ENCODE results near the gene TP53I13. TPM values are rescaled to one million over a fixed set of nuclear protein-coding genes. Genes with fewer than 3 reads are reported as not detected.
A peak's percentile ranks its signal among the peaks of the same experiment; 100 is the strongest.

Gene TP53I13
- total and polyA plus RNA-seq, 10 of the 15 experiments (the other 5 are each of a cell fraction or from before 2014, with no cell fraction given): 0.31 to 45.1 (median 19.5) TPM; not detected in 1

DNA sequence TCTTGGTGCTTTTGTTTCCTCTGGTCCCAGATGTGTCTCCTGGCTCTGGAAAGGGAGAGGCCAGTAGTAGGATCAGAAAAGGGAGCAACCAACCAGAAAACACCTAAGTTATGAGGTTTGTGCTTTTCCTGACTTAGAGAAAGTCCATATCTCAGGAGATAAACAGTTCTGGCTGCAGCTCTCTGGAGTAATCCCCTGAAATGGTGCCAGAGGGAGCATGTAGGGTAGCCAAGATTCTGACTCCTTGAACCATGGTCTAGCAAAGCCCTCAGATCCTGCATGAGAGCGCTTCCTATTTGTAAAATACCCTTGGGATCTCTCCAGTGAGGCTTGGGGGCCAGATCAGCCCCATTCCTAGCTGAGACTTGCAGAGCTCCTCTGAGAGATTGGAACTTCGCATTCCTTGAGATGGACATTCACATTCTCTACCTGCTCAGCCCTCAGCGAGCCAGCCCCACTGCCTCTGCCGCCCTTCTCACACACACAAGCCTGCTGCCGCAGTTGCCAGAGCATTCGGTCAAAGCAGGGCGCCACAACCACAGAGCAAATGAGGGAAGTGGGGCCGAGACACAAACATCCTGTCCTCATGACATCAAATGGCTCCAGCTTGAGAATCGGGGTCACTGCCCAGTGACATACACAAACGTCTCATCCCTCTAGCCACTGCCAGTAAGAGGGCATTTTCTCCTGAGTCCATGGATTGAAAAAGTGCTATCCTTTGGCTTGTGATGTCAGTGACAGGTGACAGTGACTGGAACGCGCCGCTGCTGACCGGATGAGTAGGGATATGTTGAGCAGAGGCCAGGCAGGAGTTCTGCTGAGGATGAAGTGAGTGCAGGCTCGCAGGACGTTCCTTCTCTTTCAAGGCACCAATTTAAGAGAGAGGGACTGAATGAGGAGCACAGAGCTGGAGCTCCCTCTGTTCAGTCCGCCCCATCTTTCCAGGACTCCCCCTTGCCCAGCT lies 6.7 kb upstream of the TP53I13 start:
- H3K4me1 ChIP-seq (ENCODE audit: control insufficient read depth, insufficient read depth, low read length): peaks cover 42% of the 10 kb centered on the region
- TF ChIP-seq SIN3A (IDR thresholded peaks at IDR 0.05; ENCODE audit: low read depth, low read length): no peak
- TF ChIP-seq NFXL1 (IDR thresholded peaks at IDR 0.05; ENCODE audit: borderline replicate concordance): no peak
- TF ChIP-seq KLF5 (IDR thresholded peaks at IDR 0.05; ENCODE audit: partially characterized antibody): no peak
- TF ChIP-seq RUNX3 (IDR thresholded peaks at IDR 0.05; ENCODE audit: low read length): 0 out of 2 replicates have a peak, but pooled peaks have one; percentile 21
- no peak for TF ChIP-seq RAD21 (IDR thresholded peaks at IDR 0.05; ENCODE audit: insufficient read depth, low read depth, low read length)
- no peak for TF ChIP-seq ZSCAN29 (IDR thresholded peaks at IDR 0.05)
- no peak for TF ChIP-seq REST (IDR thresholded peaks at IDR 0.05; ENCODE audit: low read depth, low read length)
- no peak for TF ChIP-seq PML (IDR thresholded peaks at IDR 0.05; ENCODE audit: low read length)
- peak; percentile 45; the same call in 1 of the 2 replicates for TF ChIP-seq CREB1 (IDR thresholded peaks at IDR 0.05; ENCODE audit: low read depth)
- no peak for TF ChIP-seq TCF7 (IDR thresholded peaks at IDR 0.05; ENCODE audit: borderline replicate concordance)
- TF ChIP-seq BRCA1 (IDR thresholded peaks at IDR 0.05; ENCODE audit: low read depth, low read length): no peak
- no peak for TF ChIP-seq ZNF592 (IDR thresholded peaks at IDR 0.05)
- no peak for TF ChIP-seq NR2C1 (IDR thresholded peaks at IDR 0.05)
- peak; percentile 46; the same call in 1 of the 2 replicates for TF ChIP-seq SPI1 (IDR thresholded peaks at IDR 0.05; ENCODE audit: borderline replicate concordance, insufficient read depth, low read depth, low read length)
- no peak for TF ChIP-seq ZNF622 (IDR thresholded peaks at IDR 0.05)
- TF ChIP-seq RBBP5 (conservative IDR thresholded peaks at IDR 0.05): no peak
- no peak for TF ChIP-seq POLR2A (IDR thresholded peaks at IDR 0.05; ENCODE audit: low read depth, low read length)
- intact Hi-C loops (cut with micrococcal nuclease; ENCODE audit: unreplicated experiment): no loop called here
- H3K9me3 ChIP-seq (replicated peaks; ENCODE audit: control insufficient read depth, insufficient read depth, low read length): no peaks in the 10 kb centered on the region
- ChIA-PET POLR2A (no interaction called here), RAD21 (ENCODE audit: unreplicated experiment) (no interaction called here), CTCF (interaction anchor here (0.6 to 1.8 kb wide), 6 partner anchors 8 to 442 kb away, joined by 3 to 12 read pairs (median 4); no protein-coding TSS in a partner anchor), SMC1A (ENCODE audit: uncharacterized antibody, unreplicated experiment) (no interaction called here)
- no peak overlapping the region for H3K27ac ChIP-seq (ENCODE audit: control insufficient read depth, insufficient read depth)
- H3K4me2 ChIP-seq (ENCODE audit: control insufficient read depth, insufficient read depth): no peak overlapping the region
- in situ Hi-C loops (cut with MboI): no loop called here
- peaks cover 7% of the 10 kb centered on the region; the same call in 1 of the 2 replicates for H3K79me2 ChIP-seq (ENCODE audit: control insufficient read depth, insufficient read depth, low read length)
- H4K20me1 ChIP-seq (ENCODE audit: control insufficient read depth, insufficient read depth): no peaks in the 10 kb centered on the region
- H3K9ac ChIP-seq (ENCODE audit: control insufficient read depth, insufficient read depth, low read length): no peak overlapping the region
- no peak overlapping the region for H2AFZ ChIP-seq (ENCODE audit: control insufficient read depth, low read depth, low read length)
- H3K4me3 ChIP-seq: no peak overlapping the region
- WGBS (ENCODE audit: insufficient coverage, insufficient replicate concordance, low lambda C conversion rate, missing lambda C conversion rate): 57% methylated on average over 17 of the region's 17 CpGs
- DNase-seq (ENCODE audit: low read depth, low spot score) (no peak), FAIRE-seq (no peak), ATAC-seq (no peak)
- no TSS peak for BruUV-seq (replicated peaks)
- peaks cover 2 to 3% of the 10 kb centered on the region in 2 experiments; a peak in 3 of 4 replicates for H3K36me3 ChIP-seq (ENCODE audit: control insufficient read depth in 2 of 2, insufficient read depth in 2 of 2, low read length in 1 of 2)
- H3K27me3 ChIP-seq (replicated peaks in 1 of 2; ENCODE audit: control insufficient read depth in 2 of 2, insufficient read depth in 2 of 2, low read length in 1 of 2): no peaks in the 10 kb centered on the region
